Panc1 (cell line): ENCODE measurements around the gene PNO1.

Experiments
- CTCF ChIP-seq: fragments of 450-650 bp; IDR thresholded peaks from 2 replicates; pipeline ENCODE4 v1.5.1; 2017; ENCODE audit warnings: mild to moderate bottlenecking
- POLR2AphosphoS5 ChIP-seq: IDR thresholded peaks from 2 replicates; pipeline ENCODE4 v1.6.1; 2012; ENCODE audit warnings: mild to moderate bottlenecking, low read depth, low read length, moderate library complexity
- REST ChIP-seq, 2 experiments: IDR thresholded peaks; 2 replicates each; pipeline ENCODE4 v1.6.1; 2011 to 2012; ENCODE audit warnings: low read depth in 2 of 2, control low read depth in 1 of 2, low read length in 1 of 2, mild to moderate bottlenecking in 1 of 2, moderate library complexity in 1 of 2; ENCODE audit not compliant: insufficient read depth in 1 of 2
- SIN3A ChIP-seq: IDR thresholded peaks from 2 replicates; pipeline ENCODE4 v1.6.1; 2012; ENCODE audit warnings: low read depth, mild to moderate bottlenecking, low read length, moderate library complexity, borderline replicate concordance; ENCODE audit not compliant: insufficient read depth
- TCF7L2 ChIP-seq: IDR thresholded peaks from 2 replicates; pipeline ENCODE4 v1.6.1; 2011; ENCODE audit warnings: mild to moderate bottlenecking, low read depth, low read length, inconsistent platforms

- TF ChIP-seq SIN3A (no peak), CTCF (no peak), REST (IDR thresholded peaks at IDR 0.05; ENCODE audit: insufficient read depth in 1 of 2, low read depth in 2 of 2, low read length in 1 of 2) (no peak), POLR2AphosphoS5 (no peak), TCF7L2 (no peak)
These were observed 15.8 kb upstream of the PNO1 start for GRCh38 chr2:68141875-68142274.
